PC-3 (cell line): ENCODE results near the gene AGAP3. TPM values are rescaled to one million over a fixed set of nuclear protein-coding genes. Genes with fewer than 3 reads are reported as not detected.

Source experiments
- ATAC-seq: fragments of 200-7000 bp; cut with Tn5 transposase; 2 replicates; pipeline ENCODE4 v1.9.1; 2020; ENCODE audit warnings: mild to moderate bottlenecking, moderate library complexity
- BruUV-seq: library from RNA; stranded (reverse); fragments of 400-500 nt; replicated peaks from 2 replicates; lab custom pipeline; 2021; lab: Mats Ljungman, UMichigan
- CTCF ChIA-PET: fragments of 300-600 bp; sonication (Branson Sonifier 250); formaldehyde crosslinking; loops from one replicate; lab custom pipeline; 2022; ENCODE audit warnings: antibody characterized with exemption; lab: Charles Lee
- POLR2A ChIA-PET: fragments of 300-600 bp; sonication (Branson Sonifier 250); formaldehyde crosslinking; loops from one replicate; lab custom pipeline; 2022; ENCODE audit warnings: antibody characterized with exemption; ENCODE audit not compliant: unreplicated experiment; lab: Charles Lee
- DNase-seq: peaks from one replicate; pipeline ENCODE4 v3.0.0-alpha.2; 2015
- H2AFZ ChIP-seq: fragments of 300-600 bp; sonication (generic); 2 replicates; pipeline ENCODE4 v1.6.0; 2016; ENCODE audit warnings: antibody characterized with exemption, low read length
- H3F3A ChIP-seq: fragments of 300-600 bp; sonication (generic); one replicate; pipeline ENCODE4 v1.6.0; 2017; ENCODE audit warnings: antibody characterized with exemption, low read length, control low read depth, mild to moderate bottlenecking; ENCODE audit not compliant: unreplicated experiment
- H3K27ac ChIP-seq: fragments of 300-600 bp; sonication (generic); 2 replicates; pipeline ENCODE4 v1.5.1; 2016; ENCODE audit warnings: mild to moderate bottlenecking, low read length
- H3K27me3 ChIP-seq: fragments of 300-600 bp; sonication (generic); 2 replicates; pipeline ENCODE4 v1.6.1; 2016; ENCODE audit warnings: low read length, mixed read lengths
- H3K36me3 ChIP-seq: fragments of 300-600 bp; sonication (generic); 2 replicates; pipeline ENCODE4 v1.6.1; 2016; ENCODE audit warnings: low read depth, mixed run types, low read length, mixed read lengths
- H3K4me1 ChIP-seq: fragments of 300-600 bp; sonication (generic); 2 replicates; pipeline ENCODE4 v1.5.1; 2016; ENCODE audit warnings: low read length; ENCODE audit not compliant: insufficient read depth
- H3K4me2 ChIP-seq: fragments of 300-600 bp; sonication (generic); 2 replicates; pipeline ENCODE4 v1.6.0; 2016; ENCODE audit warnings: low read length
- H3K4me3 ChIP-seq: fragments of 300-600 bp; sonication (generic); 2 replicates; pipeline ENCODE4 v1.5.1; 2016; ENCODE audit warnings: mild to moderate bottlenecking, low read length, mixed read lengths
- H3K79me2 ChIP-seq: fragments of 300-600 bp; sonication (generic); 2 replicates; pipeline ENCODE4 v1.6.1; 2017; ENCODE audit warnings: low read length, mixed read lengths
- H3K9ac ChIP-seq: fragments of 300-600 bp; sonication (generic); 2 replicates; pipeline ENCODE4 v1.6.0; 2016; ENCODE audit warnings: mild to moderate bottlenecking, low read length
- H3K9me2 ChIP-seq: fragments of 300-600 bp; sonication (generic); replicated peaks from 2 replicates; pipeline ENCODE4 v1.6.1; 2016; ENCODE audit warnings: mixed run types, low read length, mixed read lengths
- H3K9me3 ChIP-seq: fragments of 300-600 bp; sonication (generic); 2 replicates; pipeline ENCODE4 v1.6.1; 2016; ENCODE audit warnings: low read length, mixed read lengths
- H4K20me1 ChIP-seq: fragments of 300-600 bp; sonication (generic); 2 replicates; pipeline ENCODE4 v1.6.1; 2016; ENCODE audit warnings: low read length, mixed read lengths
- CTCF ChIP-seq: fragments of 300-600 bp; sonication (generic); conservative IDR thresholded peaks from 2 replicates; pipeline ENCODE4 v1.5.1; 2017; ENCODE audit warnings: antibody characterized with exemption, low read depth, mild to moderate bottlenecking, low read length
- EZH2 ChIP-seq: fragments of 300-600 bp; sonication (generic); IDR thresholded peaks from one replicate; pipeline ENCODE4 v1.6.1; 2017; ENCODE audit warnings: antibody characterized with exemption, mild to moderate bottlenecking, low read length; ENCODE audit not compliant: unreplicated experiment
- EZH2phosphoT487 ChIP-seq: fragments of 300-600 bp; sonication (generic); IDR thresholded peaks from 2 replicates; pipeline ENCODE4 v1.6.1; 2018; ENCODE audit warnings: mild to moderate bottlenecking, antibody characterized with exemption, low read length, borderline replicate concordance
- intact Hi-C: fragments of 100-400 bp; cut with micrococcal nuclease; formaldehyde crosslinking; loops from 2 replicates; pipeline ENCODE4 v1.9.0; 2023
- total RNA-seq: library from RNA; depleted of rRNA; stranded (reverse); fragments of >200 nt; gene quantifications from 2 replicates; pipeline ENCODE4 v1.2.3, GENCODE V29; 2014

The AGAP3 gene
- total RNA-seq, 1 experiment from 2014 or later = 53.5 TPM

- Histone ChIP-seq H3K9me2 (no peaks in the 10 kb centered on the region), H3K4me2 (no peak overlapping the region), H3K36me3 (no peaks in the 10 kb centered on the region), H3K4me1 (0 out of 2 replicates have a peak, but pooled peaks cover 1% of the 10 kb centered on the region), H3K9ac (no peak overlapping the region), H3F3A (no peaks in the 10 kb centered on the region), H3K27ac (no peak overlapping the region), H3K79me2 (no peaks in the 10 kb centered on the region), H4K20me1 (no peaks in the 10 kb centered on the region), H3K4me3 (no peak overlapping the region), H3K9me3 (no peaks in the 10 kb centered on the region), H2AFZ (no peak overlapping the region), H3K27me3 (peaks cover 21% of the 10 kb centered on the region; the same call in 1 of the 2 replicates)
- TF ChIP-seq EZH2phosphoT487 (no peak), CTCF (no peak), EZH2 (no peak)
- ATAC-seq (no peak), DNase-seq (no peak)
- ChIA-PET CTCF (interaction anchor here (0.6 kb wide), 2 partner anchors 53 to 188 kb away, joined by 4 read pairs; no protein-coding TSS in a partner anchor), POLR2A (interaction anchor here (0.6 kb wide), 1 partner anchor 75 kb away, joined by 3 read pairs; no protein-coding TSS in a partner anchor)
- BruUV-seq = no TSS peak
- intact Hi-C loops = no loop called here
Observed at GRCh38 chr7:151177310-151177709, 91.0 kb downstream of the AGAP3 start.

DNA sequence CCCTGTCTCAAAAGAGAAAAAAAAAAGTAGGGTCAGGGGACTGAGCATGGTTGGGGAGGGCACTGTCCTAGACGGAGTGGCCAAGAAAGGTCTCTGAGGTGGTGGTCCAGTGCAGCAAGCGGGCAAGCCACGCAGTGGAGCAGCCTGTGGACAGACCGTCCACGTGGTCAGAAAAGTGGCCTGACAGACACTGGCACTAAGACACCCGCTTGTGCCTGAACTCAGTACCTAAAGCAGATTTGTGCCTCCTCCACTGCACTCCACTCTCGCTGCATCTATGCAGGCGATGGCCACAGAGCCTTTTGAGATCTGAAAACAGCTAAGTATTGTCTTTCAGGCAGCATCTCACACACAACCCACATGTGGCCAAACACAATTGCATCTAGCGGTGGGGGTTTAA, 92.0 kb downstream of the AGAP3 start:
- Histone ChIP-seq H3K9ac (no peak overlapping the region), H4K20me1 (no peaks in the 10 kb centered on the region), H3K9me2 (no peaks in the 10 kb centered on the region), H3K9me3 (no peaks in the 10 kb centered on the region), H3K4me3 (no peak overlapping the region), H3K27me3 (peaks cover 22% of the 10 kb centered on the region; the same call in 1 of the 2 replicates), H3K36me3 (no peaks in the 10 kb centered on the region), H3K27ac (no peak overlapping the region), H2AFZ (no peak overlapping the region), H3F3A (no peaks in the 10 kb centered on the region), H3K4me2 (no peak overlapping the region), H3K4me1 (no peaks in the 10 kb centered on the region), H3K79me2 (no peaks in the 10 kb centered on the region)
- no peak for ATAC-seq
- intact Hi-C loops = no loop called here
- ChIA-PET CTCF (no interaction called here), POLR2A (no interaction called here)
- no TSS peak for BruUV-seq
- DNase-seq = no peak
- TF ChIP-seq EZH2phosphoT487 (no peak), EZH2 (no peak), CTCF (no peak)

- no peaks in the 10 kb centered on the region for H3K4me1 ChIP-seq
- H3F3A ChIP-seq = no peaks in the 10 kb centered on the region
- no peak for DNase-seq
- no peak overlapping the region for H3K4me3 ChIP-seq
- peaks cover 18% of the 10 kb centered on the region; the same call in 1 of the 2 replicates for H3K27me3 ChIP-seq
- no peaks in the 10 kb centered on the region for H3K79me2 ChIP-seq
- 0 out of 2 replicates have a peak, but pooled peaks have one; percentile 9 for ATAC-seq
- no peak overlapping the region for H3K27ac ChIP-seq
- H3K36me3 ChIP-seq = no peaks in the 10 kb centered on the region
- ChIA-PET CTCF (no interaction called here), POLR2A (no interaction called here)
- H3K4me2 ChIP-seq = no peak overlapping the region
- H3K9me3 ChIP-seq = no peaks in the 10 kb centered on the region
- no peak overlapping the region for H2AFZ ChIP-seq
- no peaks in the 10 kb centered on the region for H3K9me2 ChIP-seq
- BruUV-seq = no TSS peak
- H4K20me1 ChIP-seq = no peaks in the 10 kb centered on the region
- intact Hi-C loops = no loop called here
- H3K9ac ChIP-seq = no peak overlapping the region
- TF ChIP-seq CTCF (no peak), EZH2 (no peak), EZH2phosphoT487 (no peak)
Observed at GRCh38 chr7:151178831-151179230, 92.6 kb downstream of the AGAP3 start.
